Hematopoietic multipotent progenitor cell (in vitro differentiated cells): ENCODE results near the gene SDK1. TPM values are rescaled to one million over a fixed set of nuclear protein-coding genes. Genes with fewer than 3 reads are reported as not detected.
"Not testable (repeated sequence)": the region's sequence is repeated elsewhere in the genome, so short reads cannot be mapped to it uniquely, and the experiment has no call there.

Experiments used
- DNase-seq, 3 donors: peaks; one replicate each; pipeline ENCODE4 v3.0.0-alpha.2; 2011 to 2015; ENCODE audit warnings: low read depth in 2 of 3, low spot score in 2 of 3
- total RNA-seq: library from RNA; depleted of rRNA; stranded (reverse); fragments of >200 nt; gene quantifications from one replicate; pipeline ENCODE4 v1.2.3, GENCODE V29; 2012

The SDK1 gene
- total RNA-seq, 1 donor = 0.81 TPM

- DNase-seq = no peak
Observed at GRCh38 chr7:3960942-3961341, 659.9 kb downstream of the SDK1 start.

GRCh38 chr7:3961857-3962503, 660.9 kb downstream of the SDK1 start:
- no peak for DNase-seq

- not testable (repeated sequence) for DNase-seq
Observed at GRCh38 chr7:3963768-3964167, 662.7 kb downstream of the SDK1 start.

- DNase-seq = no peak
Observed at GRCh38 chr7:3964980-3965606, 664.0 kb downstream of the SDK1 start.

- DNase-seq = no peak
Observed at GRCh38 chr7:3965794-3966395, 664.8 kb downstream of the SDK1 start.

GRCh38 chr7:3968234-3968633, 667.2 kb downstream of the SDK1 start:
- no peak for DNase-seq

GRCh38 chr7:3969286-3969685, 668.2 kb downstream of the SDK1 start:
- no peak for DNase-seq

GRCh38 chr7:3971323-3971722, 670.3 kb downstream of the SDK1 start:
- no peak for DNase-seq

- DNase-seq = no peak
Observed at GRCh38 chr7:3973264-3973663, 672.2 kb downstream of the SDK1 start.

GRCh38 chr7:3974329-3974728, 673.3 kb downstream of the SDK1 start:
- no peak for DNase-seq

GRCh38 chr7:3975371-3975770, 674.3 kb downstream of the SDK1 start:
- no peak for DNase-seq

GRCh38 chr7:3977391-3977790, 676.3 kb downstream of the SDK1 start:
- DNase-seq = no peak

GRCh38 chr7:3978839-3979238, 677.8 kb downstream of the SDK1 start:
- no peak for DNase-seq

- DNase-seq = no peak
Observed at GRCh38 chr7:3979611-3980299, 678.7 kb downstream of the SDK1 start.

- DNase-seq = no peak
Observed at GRCh38 chr7:3980300-3980643, 679.2 kb downstream of the SDK1 start.

GRCh38 chr7:3981281-3981680, 680.2 kb downstream of the SDK1 start:
- DNase-seq = no peak

GRCh38 chr7:3984456-3984855, 683.4 kb downstream of the SDK1 start:
- no peak for DNase-seq

GRCh38 chr7:3986927-3987326, 685.9 kb downstream of the SDK1 start:
- DNase-seq = no peak

- no peak for DNase-seq
Observed at GRCh38 chr7:3987426-3987927, 686.4 kb downstream of the SDK1 start.

- DNase-seq = no peak
Observed at GRCh38 chr7:3989723-3990122, 688.7 kb downstream of the SDK1 start.

- no peak for DNase-seq
Observed at GRCh38 chr7:3991731-3992231, 690.7 kb downstream of the SDK1 start.
